Left forelimb (tissue), 1 donor: ENCODE results near the gene THSD7B.

Source experiments
- DNase-seq: peaks from one replicate; pipeline ENCODE4 v3.0.0-alpha.2; 2018; ENCODE audit warnings: low spot score

The THSD7B gene

DNA sequence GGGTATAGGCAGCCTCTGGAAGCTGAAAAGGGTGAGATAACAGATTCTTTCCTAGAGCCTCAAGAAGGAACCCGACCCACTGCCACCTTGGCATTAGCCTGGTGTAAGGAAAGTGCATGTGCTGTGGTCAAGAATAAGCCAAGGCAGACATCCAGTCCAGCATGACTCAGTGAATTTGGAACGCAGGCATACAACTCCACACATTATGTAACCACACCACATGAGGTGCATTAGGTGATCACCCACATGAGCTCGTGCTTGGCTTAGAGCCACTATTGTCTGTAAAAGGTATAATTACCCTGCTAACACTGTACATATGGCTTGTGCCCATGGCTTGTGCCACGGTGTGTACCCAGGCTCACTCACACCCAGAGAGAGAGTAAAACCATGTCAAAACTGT, 615.3 kb downstream of the THSD7B start:
- no peak for DNase-seq

DNA sequence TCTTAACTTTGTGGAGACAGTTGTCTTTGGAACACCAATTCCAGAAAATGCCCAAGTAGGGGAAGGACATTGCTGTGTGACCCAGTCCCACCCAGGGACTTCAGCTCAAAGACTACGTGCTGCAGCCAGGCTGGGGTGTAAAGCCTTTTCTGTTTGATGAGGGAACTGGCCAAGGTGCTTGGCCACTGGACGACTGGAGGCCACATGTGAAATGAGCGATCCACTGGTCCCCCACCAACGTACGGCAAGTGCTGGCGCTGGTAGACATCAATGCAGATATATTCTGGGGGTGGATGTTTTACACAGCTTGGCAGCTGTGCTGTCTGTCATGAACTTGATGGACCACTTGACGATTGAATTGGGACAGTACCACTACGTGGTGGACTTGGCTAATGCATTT, 616.4 kb downstream of the THSD7B start:
- DNase-seq, result no peak

DNA sequence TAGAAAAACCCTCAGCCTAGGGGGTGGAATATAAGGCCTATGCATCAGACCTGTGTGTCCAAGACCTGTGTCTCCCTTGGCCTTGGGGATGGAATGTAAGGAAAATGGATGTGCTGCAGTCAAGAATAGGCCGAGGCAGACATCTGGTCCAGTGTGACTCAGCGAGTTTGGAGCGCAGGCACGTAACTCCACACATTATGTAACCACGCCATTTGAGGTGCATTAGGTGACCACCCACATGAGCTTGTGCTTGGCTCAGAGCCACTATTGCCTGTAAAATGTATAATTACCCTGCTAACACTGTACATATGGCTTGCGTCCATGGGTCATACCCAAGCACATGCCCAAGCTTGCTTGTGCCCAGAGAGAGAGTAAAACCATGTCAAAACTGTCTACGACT, 618.0 kb downstream of the THSD7B start:
- DNase-seq, result no peak

DNA sequence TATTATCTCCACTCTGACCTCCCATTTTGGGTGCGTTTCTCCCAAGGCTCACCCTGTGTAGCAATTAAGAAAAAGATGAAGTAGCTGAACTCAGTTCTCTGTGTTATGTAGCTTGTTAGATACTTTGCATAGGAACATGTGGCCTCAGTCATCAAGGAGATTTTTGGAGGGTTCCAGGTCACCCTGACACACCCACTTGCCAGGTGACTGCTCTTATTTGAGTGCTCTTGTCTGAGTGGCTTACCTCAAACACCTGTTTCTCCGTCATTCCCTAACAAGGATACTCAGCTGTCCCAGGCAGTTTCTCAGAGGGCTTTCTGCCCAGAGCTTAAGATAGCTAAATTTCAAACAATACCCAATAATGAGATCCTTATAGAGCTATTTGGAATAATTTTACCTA, 621.7 kb downstream of the THSD7B start:
- no peak for DNase-seq

DNA sequence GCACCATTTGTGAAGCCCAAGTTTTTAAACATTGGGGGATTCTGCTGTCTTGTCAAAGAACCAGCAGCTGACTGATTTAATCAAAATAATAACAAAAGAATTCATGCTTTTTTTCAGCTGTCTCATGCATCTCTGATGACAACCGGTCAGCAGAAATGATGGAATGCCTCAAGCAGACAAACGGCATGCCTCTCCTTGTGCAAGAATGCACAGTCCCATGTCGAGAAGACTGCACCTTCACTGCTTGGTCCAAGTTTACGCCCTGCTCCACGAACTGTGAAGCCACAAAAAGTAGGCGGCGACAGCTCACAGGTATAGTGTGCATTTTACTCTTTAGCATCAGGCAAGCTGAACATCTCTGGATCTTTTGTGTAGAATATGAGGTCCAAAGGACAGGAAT, 640.2 kb downstream of the THSD7B start:
- DNase-seq, result no peak

DNA sequence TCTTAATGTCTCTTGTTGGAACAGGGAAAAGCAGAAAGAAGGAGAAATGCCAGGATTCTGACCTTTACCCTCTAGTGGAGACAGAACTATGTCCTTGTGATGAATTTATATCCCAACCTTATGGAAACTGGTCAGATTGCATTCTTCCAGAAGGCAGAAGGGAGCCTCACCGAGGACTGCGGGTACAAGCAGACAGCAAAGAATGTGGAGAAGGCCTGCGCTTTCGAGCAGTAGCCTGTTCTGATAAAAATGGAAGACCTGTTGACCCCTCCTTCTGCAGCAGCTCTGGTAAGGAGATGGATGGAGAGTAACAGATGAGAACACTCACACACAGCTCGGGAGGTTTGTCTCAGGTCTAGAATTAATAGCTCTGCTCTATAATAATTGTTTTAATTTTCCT, 646.2 kb downstream of the THSD7B start:
- DNase-seq, result no peak

DNA sequence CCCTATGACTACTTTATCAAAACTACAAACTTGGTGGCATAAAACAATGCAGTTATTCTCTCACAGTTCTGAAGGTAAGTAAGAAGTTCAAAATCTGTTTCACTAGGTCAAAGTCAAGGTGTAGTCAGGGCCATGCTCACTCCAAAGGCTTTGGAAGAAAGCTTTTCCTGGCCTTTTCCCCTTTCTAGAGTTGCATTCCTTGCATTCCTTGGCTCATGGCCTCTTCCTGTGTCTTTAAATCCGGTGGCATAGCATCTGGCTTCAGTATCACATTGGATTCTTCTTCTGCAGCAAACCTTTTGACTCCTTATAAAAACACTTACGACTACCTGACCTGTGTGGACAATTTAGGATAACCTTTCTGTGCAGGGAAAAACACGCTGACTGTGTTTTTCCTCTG, 655.4 kb downstream of the THSD7B start:
- no peak for DNase-seq

DNA sequence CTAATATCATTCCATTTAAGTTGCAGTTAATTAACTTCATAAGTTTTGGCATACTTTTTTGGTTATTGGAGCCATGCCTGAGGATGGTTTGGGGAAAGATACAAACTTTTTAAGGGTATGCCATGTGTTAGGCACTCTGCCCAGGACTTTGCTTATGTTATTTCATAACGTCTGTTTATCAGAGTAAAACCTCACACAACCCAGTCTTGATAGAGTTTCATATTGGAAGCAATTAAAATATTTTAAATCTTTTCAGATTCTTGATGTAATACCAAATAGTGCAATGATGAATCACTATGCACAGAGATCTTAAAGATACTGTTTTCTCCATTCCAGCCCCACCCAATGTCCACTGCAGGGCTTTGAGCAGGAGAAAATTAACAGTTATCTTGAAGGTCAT, 669.8 kb downstream of the THSD7B start:
- no peak for DNase-seq

DNA sequence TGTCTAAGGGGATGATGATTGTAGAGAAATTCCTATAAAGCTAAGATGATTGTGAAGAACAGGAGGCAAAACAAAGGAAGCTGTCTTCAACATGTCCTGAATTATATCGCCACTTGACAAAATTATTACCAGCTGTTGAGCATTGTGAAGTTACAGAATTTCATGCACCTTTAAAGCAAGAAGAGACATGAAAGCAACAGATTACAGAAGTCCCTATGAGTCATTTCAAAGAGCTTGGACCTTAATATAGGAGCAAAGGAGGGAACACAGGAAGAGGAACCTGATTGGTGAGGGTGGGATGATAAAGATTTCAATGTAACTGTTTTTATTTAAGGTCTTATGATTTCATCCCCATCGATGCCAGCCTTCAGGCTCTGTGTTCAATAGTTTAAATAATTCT, 672.0 kb downstream of the THSD7B start:
- no peak for DNase-seq

DNA sequence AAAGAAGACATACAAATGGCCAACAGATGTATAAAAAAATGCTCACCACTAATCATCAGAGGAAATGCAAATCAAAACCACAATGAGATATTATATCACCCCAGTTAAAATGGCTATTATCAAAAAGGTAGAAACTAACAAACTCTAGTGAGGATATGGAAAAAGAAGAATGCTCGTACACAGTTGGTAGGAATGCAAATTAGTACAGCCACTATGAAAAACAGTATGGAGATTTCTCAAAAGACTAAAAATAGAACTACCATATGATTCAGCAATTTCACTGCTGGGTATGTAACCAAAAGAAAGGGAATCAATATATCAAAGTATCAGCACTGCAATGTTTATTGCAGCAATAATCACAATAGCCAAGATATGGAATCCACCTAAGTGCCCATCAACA, 679.6 kb downstream of the THSD7B start:
- no peak for DNase-seq

DNA sequence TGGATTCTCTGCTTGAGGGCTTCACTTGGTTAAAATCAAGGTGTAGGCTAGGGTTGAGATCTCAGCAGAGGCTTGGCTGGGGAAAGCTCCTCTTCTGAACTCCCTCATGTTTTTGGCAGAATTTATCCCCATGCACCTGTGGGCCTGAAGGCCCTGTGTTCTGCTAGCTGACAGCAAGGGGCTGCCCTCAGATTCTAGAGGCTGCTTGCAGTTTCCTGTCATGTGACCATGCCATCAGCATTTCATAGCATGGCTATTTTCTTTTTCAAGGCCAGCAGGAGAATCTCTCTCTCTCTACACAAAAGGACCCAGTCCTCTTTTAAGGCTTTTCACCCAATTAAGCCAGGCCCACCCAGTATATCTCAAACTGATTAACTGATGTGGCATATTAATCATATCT, 684.1 kb downstream of the THSD7B start:
- DNase-seq, result no peak

DNA sequence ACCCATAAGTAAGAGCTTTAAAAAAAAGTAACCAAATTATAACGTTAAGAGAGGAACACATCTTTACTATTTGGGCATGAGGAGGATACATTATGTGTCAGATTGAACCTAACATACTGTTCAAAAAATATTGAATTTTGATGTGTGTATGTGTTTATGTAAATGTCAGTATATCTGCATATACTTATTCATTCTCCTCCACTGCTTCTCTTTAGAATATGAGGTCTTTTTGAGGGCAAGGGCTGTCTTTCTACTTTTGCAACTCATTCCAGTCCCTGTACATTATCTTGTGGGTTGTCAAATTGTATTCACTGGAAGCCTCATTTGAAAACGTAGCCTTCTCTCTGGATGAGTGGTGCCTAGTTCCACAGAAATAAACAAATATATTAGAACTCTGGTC, 689.5 kb downstream of the THSD7B start:
- no peak for DNase-seq

DNA sequence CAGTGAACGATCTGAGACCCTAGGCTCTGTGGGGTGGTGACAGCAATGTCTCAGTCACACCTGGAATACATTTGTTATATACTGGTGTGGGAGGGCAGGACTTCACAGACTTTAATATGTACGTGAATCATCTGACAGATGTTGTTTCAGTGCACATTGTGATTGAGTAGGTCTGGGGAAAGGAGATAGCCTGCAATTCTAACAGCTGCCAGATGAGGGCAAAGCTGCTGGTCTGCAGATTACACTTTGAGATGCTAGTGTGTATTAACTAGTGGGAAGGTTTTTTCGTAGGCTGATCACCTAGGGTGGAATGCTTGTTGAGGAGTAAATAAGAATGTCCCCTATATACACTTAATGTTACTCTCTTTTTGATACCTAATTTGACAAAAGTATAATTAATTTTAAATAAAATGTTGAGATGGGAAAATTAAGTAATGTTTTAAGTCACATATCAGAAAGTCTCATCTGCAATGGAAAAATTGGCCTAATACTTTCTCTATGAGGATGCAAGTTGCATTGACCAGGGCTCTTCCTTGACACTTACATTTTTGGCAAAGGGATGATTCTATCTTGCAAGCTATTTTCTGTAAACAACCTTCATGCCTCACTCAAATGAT, 702.0 kb downstream of the THSD7B start:
- no peak for DNase-seq

DNA sequence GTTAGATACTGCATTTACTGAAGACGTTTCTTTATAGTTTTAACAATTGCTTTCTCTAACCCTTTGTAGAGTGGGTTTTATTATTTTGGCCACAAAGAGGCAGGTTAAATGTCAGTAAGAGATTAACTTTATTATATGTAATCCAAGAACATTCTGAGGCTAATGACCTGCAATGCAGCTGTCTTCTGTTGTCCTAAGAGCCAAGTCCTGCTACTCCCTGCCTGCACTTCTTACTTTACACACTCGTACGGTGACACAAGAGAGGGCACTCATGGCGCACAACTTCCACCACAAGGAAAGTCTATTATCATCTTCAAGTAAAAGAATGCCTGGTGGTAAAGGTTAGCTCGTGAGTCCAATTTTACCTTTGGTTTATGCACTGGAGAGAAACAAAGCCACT, 727.9 kb downstream of the THSD7B start:
- no peak for DNase-seq

DNA sequence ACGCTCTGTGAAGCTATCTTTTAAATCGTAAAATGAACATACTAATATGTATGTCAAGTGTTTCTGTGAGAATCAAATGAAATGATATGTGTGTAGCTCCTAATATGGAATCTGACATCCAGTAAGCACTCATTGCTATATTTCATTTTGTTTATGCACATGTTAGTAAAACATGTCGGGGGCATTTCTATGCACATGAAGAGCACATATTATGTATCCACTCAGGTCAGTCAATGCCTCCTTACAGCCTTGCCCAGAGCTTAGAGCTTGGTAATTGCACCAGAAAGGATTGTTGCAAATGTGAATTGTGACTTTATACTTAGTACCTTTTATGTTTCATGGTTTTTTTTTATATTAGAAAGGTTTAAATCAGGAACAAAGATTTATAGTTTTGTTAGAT, 735.3 kb downstream of the THSD7B start:
- DNase-seq, result no peak

DNA sequence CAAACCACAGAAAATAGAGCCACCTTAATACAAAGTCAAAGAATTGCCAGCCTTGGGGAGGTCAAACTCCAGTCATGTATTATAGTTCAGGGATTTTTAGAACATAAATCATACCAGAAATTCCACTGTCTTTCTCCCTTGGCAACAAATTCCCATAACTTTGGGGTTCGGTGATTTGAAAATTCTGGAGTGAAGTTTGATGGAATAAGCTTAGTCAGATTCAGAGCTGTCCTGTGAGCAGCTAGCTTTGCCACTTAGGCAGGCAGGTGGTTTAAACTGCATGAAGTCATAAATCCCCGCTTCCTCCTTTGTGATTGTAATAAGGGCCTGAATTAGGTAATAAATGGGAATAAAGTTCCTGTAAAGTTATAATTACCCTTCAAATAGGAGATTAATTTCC, 741.9 kb downstream of the THSD7B start:
- DNase-seq, result no peak

DNA sequence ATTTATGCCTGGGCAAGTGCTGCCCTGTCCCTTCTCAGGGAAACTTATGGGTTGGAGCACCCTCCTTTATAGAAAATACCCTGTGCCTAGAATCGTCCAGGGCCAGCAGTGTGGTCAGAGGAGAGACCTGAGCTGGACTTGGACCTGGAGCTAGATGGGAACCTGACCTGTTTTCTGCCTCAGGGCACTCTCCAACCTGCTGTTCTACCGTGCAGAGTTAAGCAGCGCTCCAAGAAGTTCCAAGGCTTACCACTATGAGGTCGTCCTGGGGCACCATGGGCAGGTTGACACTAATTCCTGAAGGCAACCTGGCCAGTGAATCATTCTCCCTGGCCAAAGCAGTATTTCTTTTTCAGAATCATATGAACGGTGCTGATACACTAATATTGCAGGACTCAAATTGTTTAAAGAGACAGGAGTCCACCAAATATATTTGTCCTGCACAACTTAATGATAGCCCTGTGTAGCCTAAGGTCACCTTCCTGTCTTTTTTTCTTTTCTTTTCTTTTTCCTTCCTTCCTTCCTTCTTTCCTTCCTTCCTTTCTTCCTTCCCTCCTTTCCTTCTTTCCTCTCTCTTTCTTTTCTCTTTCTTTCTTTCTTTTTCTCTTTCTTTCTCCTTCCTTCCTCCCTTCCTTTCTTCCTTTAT, 743.5 kb downstream of the THSD7B start:
- DNase-seq, result no peak

DNA sequence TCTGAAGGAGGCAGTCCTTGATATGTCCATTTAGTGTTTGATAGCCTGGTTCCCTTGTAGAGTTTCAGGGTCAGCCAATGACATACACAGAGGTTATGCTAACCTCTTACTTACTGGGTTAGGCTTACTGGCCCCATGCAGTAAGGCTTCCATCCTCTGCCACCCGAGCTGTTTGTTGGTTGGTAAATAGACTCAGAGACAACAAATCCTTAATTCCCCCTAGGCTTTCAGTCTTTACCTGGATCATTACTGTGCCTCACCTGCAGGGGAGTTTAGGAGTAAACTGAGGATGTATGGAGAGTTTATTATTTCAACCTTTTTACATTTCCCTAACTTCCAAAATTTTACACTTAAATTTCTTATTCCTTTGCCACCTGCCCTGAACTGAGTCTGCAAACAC, 746.2 kb downstream of the THSD7B start:
- no peak for DNase-seq

DNA sequence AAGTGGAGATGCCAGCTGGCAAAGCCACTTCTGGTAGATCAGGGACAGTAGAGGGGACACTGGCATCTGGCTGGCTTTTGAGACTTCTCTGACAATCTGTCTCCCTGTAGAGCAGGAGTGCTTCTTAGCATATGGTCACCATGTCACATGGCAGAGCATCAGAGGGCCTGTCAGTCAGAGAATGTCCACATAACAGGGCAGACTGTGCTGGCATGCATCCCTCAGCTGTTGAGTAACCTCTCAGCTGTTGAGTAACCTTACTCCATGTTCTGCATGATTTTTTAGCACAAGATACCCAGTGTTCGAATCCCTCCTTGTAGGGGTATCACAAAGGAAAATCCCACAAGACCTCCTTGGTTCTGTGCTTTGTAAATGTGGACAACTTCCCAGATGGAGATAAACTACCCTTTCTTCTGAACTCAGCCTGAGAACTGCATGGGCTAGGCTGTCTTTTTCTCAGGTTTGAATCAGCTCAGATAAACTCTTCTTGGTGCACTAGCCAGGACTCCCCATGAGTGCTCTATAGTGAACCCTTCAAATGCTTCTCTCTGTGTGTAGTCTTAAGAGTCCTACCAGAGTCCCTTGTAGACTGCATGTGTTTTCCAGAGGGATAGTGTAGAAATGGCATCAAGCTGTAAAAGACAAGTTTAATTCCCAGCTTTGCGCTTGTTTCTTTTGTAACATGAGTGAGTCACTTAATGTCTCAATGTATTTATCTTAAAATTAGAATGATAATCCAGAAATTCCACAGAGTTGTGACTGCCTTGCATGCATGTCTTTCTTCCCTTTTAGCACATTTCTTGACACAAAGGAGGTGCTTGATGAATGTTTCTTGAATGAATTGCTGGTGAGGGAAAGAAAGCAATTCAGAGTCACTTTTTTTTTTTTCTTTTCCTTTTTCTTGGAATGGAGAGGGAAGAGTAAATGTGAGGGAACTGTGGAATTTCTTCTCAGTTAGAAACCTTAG, 756.6 kb downstream of the THSD7B start:
- DNase-seq, result no peak

DNA sequence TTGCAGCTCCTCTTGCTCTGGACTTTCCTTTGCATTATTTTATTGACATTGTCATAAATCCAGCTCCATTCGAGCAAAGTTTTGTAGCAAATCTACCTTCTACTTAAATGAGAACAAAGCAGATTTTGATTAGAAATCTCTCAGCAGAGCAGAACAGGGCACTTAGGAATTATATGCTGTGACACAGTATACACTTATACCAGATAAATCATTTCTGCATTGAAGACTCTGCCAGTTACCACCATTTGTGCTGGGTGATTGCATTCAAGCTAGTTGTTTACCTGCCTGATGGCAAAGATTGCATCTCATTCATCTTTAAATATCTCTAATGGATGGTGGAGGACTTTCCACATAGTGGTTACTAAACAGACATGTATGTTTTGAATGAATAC, 757.3 kb downstream of the THSD7B start:
- no peak for DNase-seq

DNA sequence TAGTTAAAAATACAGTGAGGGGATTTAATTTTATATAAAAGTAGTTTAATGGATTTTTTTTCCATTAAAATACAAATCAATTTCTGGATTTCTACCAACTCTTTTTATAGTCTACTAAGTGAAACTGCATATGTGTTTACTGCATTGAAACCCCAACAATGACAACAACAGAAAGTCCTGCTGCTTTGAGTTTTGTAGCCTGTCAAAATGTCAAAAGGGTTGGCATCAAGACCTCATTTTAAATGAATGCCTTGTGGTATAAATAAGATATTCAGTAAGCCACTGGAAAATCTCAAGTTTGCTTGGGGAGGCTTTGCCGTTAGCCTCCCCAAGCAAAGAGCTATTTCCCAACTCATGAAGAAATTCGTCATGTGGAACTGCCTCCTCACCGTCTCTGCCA, 758.6 kb downstream of the THSD7B start:
- no peak for DNase-seq

DNA sequence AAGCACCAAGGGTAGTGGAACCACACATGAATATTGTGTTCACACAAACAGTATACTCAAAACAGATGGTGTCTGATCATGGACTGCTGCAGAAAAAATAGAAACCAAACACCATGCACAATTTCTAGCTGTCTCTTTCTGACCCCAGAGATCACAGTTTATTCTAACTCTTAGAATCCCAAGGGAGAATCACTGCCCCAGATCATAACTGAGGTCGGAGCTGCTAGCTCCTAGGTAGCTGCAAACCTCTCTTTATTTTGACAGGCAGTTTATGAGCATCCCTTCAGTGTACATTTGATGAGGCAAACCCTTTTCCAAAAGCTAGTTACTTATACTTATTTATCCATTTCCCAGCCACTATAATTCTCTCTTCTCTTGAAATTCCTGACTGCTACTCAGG, 759.8 kb downstream of the THSD7B start:
- DNase-seq, result no peak

DNA sequence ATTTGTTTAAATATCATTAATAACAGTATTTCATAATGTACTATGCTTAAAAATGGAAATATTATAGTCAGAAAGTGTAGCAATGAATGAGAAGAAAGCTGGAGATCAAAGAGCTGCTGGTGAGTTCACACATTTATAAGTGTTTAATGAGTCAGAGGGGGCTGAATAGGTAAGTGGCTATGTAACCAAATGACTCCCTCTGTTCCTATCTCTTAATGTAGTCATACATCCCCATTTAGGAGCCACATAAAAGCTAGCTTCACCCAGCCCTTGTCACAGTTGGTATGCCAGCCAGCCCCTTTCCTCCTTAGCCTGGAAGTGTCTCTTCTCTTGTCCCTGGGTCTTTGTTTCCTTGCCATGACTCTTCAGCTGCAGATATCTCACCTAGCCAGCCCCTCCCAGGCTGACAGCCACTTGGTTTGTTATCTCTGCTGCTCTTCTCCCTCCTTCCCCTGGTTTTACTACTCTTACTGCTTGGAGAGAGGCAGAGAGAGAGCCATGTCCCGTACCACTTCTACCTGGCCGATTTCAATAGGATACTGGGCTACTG, 760.4 kb downstream of the THSD7B start:
- DNase-seq, result no peak
